H1 (cell line): ENCODE results near the gene CDC42EP1. TPM values are rescaled to one million over a fixed set of nuclear protein-coding genes. Genes with fewer than 3 reads are reported as not detected.

Experiments used
- CTCF ChIA-PET: fragments of 300-600 bp; sonication (Branson Sonifier 250); formaldehyde crosslinking; loops from one replicate; lab custom pipeline; 2021; ENCODE audit not compliant: partially characterized antibody; lab: Charles Lee
- POLR2A ChIA-PET: fragments of 300-600 bp; sonication (Branson Sonifier 250); formaldehyde crosslinking; loops from one replicate; lab custom pipeline; 2021; ENCODE audit warnings: inconsistent platforms; ENCODE audit not compliant: partially characterized antibody; lab: Charles Lee
- DNase-seq, 2 experiments: peaks; one replicate each; pipeline versions ENCODE4 v3.0.0 to v3.0.0-alpha.2; 2010 to 2022; ENCODE audit warnings: low spot score in 2 of 2, low read depth in 1 of 2, mixed read lengths in 1 of 2
- FAIRE-seq: peaks from 2 replicates; lab custom pipeline; 2011; peaks lifted over from hg19 to GRCh38; lab: Jason Lieb, UNC
- H2AFZ ChIP-seq: 2 replicates; pipeline ENCODE4 v1.8.1; 2012; ENCODE audit warnings: low read length, inconsistent platforms
- H2AK5ac ChIP-seq: 2 replicates; pipeline ENCODE4 v1.6.1; 2013; ENCODE audit warnings: low read depth, low read length
- H2BK120ac ChIP-seq: replicated peaks from 2 replicates; pipeline ENCODE3; 2013; ENCODE audit warnings: low read depth, low read length, inconsistent platforms
- H2BK12ac ChIP-seq: 2 replicates; pipeline ENCODE4 v1.6.1; 2013; ENCODE audit warnings: low read depth, low read length
- H2BK15ac ChIP-seq: 2 replicates; pipeline ENCODE4 v1.6.1; 2013; ENCODE audit warnings: low read length
- H2BK20ac ChIP-seq: 2 replicates; pipeline ENCODE4 v1.6.1; 2013; ENCODE audit warnings: low read length
- H2BK5ac ChIP-seq: 2 replicates; pipeline ENCODE4 v1.6.1; 2013; ENCODE audit warnings: low read depth, low read length
- H3K14ac ChIP-seq: 2 replicates; pipeline ENCODE4 v1.6.1; 2013; ENCODE audit warnings: inconsistent platforms; ENCODE audit not compliant: insufficient read length
- H3K18ac ChIP-seq: 2 replicates; pipeline ENCODE4 v1.6.1; 2013; ENCODE audit warnings: low read length; ENCODE audit errors: extremely low read depth
- H3K23ac ChIP-seq: 2 replicates; pipeline ENCODE4 v1.6.1; 2013; ENCODE audit warnings: inconsistent platforms; ENCODE audit not compliant: insufficient read length
- H3K23me2 ChIP-seq: 2 replicates; pipeline ENCODE4 v1.6.1; 2013; ENCODE audit warnings: low read depth, low read length
- H3K27ac ChIP-seq: 2 replicates; pipeline ENCODE4 v1.6.1; 2011; ENCODE audit warnings: low read depth, low read length, inconsistent platforms
- H3K27me3 ChIP-seq, 4 experiments: replicated peaks in 1 of 4; 1 replicate in 1 of 4; 2 replicates in 3 of 4; pipeline versions ENCODE4 v1.6.1 to v1.8.1; 2011 to 2013; ENCODE audit warnings: low read length in 3 of 4, mild to moderate bottlenecking in 3 of 4, inconsistent platforms in 2 of 4, mixed read lengths in 2 of 4, moderate library complexity in 1 of 4; ENCODE audit not compliant: control insufficient read depth in 3 of 4, insufficient read depth in 3 of 4; ENCODE audit errors: extremely low read depth in 1 of 4
- H3K36me3 ChIP-seq, 4 experiments: 2 replicates each; pipeline versions ENCODE4 v1.6.1 to v1.8.1; 2011 to 2013; ENCODE audit warnings: mild to moderate bottlenecking in 4 of 4, low read length in 3 of 4, moderate library complexity in 2 of 4, control low read depth in 1 of 4, inconsistent platforms in 1 of 4; ENCODE audit not compliant: insufficient read depth in 4 of 4, control insufficient read depth in 2 of 4
- H3K4ac ChIP-seq: replicated peaks from 2 replicates; pipeline ENCODE3; 2013; ENCODE audit warnings: low read length, low read depth, mixed read lengths, inconsistent platforms; ENCODE audit not compliant: insufficient read length
- H3K4me1 ChIP-seq, 4 experiments: replicated peaks in 1 of 4; 1 replicate in 1 of 4; 2 replicates in 3 of 4; pipeline versions ENCODE4 v1.6.1 to v1.8.1; 2011 to 2013; ENCODE audit warnings: low read length in 3 of 4, inconsistent platforms in 2 of 4, mixed read lengths in 1 of 4; ENCODE audit not compliant: insufficient read depth in 4 of 4, control insufficient read depth in 3 of 4
- H3K4me2 ChIP-seq, 2 experiments: 2 replicates each; pipeline versions ENCODE4 v1.6.1 to v1.8.1; 2011 to 2013; ENCODE audit warnings: low read depth in 2 of 2, low read length in 2 of 2, control low read depth in 1 of 2, inconsistent platforms in 1 of 2, mild to moderate bottlenecking in 1 of 2; ENCODE audit not compliant: insufficient read depth in 1 of 2
- H3K4me3 ChIP-seq, 4 experiments: fragments of 200-600, 300-600 bp in 1 of 4; sonication (generic), shearing (Covaris generic), sonication (Bioruptor Twin) in 1 of 4; 2 replicates each; pipeline versions ENCODE4 v1.5.1 to v1.8.1; 2011 to 2016; ENCODE audit warnings: low read length in 4 of 4, low read depth in 3 of 4, control low read depth in 2 of 4, inconsistent platforms in 2 of 4, mild to moderate bottlenecking in 2 of 4, mixed read lengths in 1 of 4, moderate library complexity in 1 of 4; ENCODE audit not compliant: insufficient read depth in 2 of 4; ENCODE audit errors: extremely low read depth in 1 of 4
- H3K56ac ChIP-seq: replicated peaks from 2 replicates; pipeline ENCODE3; 2013; ENCODE audit warnings: low read depth, mild to moderate bottlenecking, mixed read lengths, low read length, inconsistent platforms; ENCODE audit not compliant: insufficient read length
- H3K79me1 ChIP-seq: 2 replicates; pipeline ENCODE4 v1.6.1; 2013; ENCODE audit warnings: low read depth, low read length, control low read depth
- H3K79me2 ChIP-seq, 2 experiments: 2 replicates each; pipeline versions ENCODE4 v1.6.1 to v1.8.1; 2012 to 2013; ENCODE audit warnings: low read length in 2 of 2, mild to moderate bottlenecking in 2 of 2, inconsistent platforms in 1 of 2; ENCODE audit not compliant: insufficient read depth in 2 of 2, control insufficient read depth in 1 of 2
- H3K9ac ChIP-seq, 4 experiments: replicated peaks in 1 of 4; 1 replicate in 1 of 4; 2 replicates in 3 of 4; pipeline versions ENCODE4 v1.6.1 to v1.8.1; 2011 to 2013; ENCODE audit warnings: low read depth in 3 of 4, low read length in 3 of 4, control low read depth in 2 of 4, mild to moderate bottlenecking in 2 of 4, moderate library complexity in 2 of 4, inconsistent platforms in 1 of 4; ENCODE audit errors: extremely low read depth in 1 of 4
- H3K9me3 ChIP-seq, 2 experiments: 2 replicates each; pipeline versions ENCODE4 v1.6.1 to v1.8.1; 2012 to 2013; ENCODE audit warnings: mild to moderate bottlenecking in 2 of 2, moderate library complexity in 2 of 2, control low read depth in 1 of 2, inconsistent platforms in 1 of 2, low read depth in 1 of 2, low read length in 1 of 2, mixed read lengths in 1 of 2; ENCODE audit not compliant: insufficient read depth in 2 of 2
- H4K20me1 ChIP-seq, 2 experiments: replicated peaks in 1 of 2; 2 replicates each; pipeline versions ENCODE3 to v1.8.1; 2011 to 2013; ENCODE audit warnings: inconsistent platforms in 2 of 2, low read length in 2 of 2, mild to moderate bottlenecking in 1 of 2; ENCODE audit not compliant: insufficient read depth in 2 of 2, control insufficient read depth in 1 of 2
- H4K5ac ChIP-seq: 2 replicates; pipeline ENCODE4 v1.6.1; 2013; ENCODE audit warnings: low read length, low read depth, mixed read lengths, inconsistent platforms; ENCODE audit not compliant: insufficient read length
- H4K8ac ChIP-seq: 2 replicates; pipeline ENCODE4 v1.8.0; 2013; ENCODE audit warnings: mild to moderate bottlenecking, moderate library complexity, low read length, inconsistent platforms; ENCODE audit not compliant: insufficient read depth; ENCODE audit errors: extremely low read depth
- H4K91ac ChIP-seq: replicated peaks from 2 replicates; pipeline ENCODE3; 2013; ENCODE audit warnings: low read length, mixed read lengths, inconsistent platforms; ENCODE audit not compliant: insufficient read length
- CBX5 ChIP-seq: fragments of 300-800, 300-1000 bp; sonication (generic); IDR thresholded peaks from 2 replicates; pipeline ENCODE4 v1.7.1; 2016; ENCODE audit warnings: antibody characterized with exemption, low read length, low read depth
- CHD1 ChIP-seq: IDR thresholded peaks from 2 replicates; pipeline ENCODE4 v1.6.1; 2012; ENCODE audit warnings: low read depth, low read length, improper control_type of control experiment
- CHD2 ChIP-seq: IDR thresholded peaks from 2 replicates; pipeline ENCODE4 v1.6.1; 2012; ENCODE audit warnings: low read length, improper control_type of control experiment
- CTBP2 ChIP-seq: IDR thresholded peaks from 2 replicates; pipeline ENCODE4 v1.7.0; 2011; ENCODE audit warnings: borderline replicate concordance, mild to moderate bottlenecking, moderate library complexity, mixed read lengths, low read length; ENCODE audit not compliant: insufficient read depth, insufficient read length
- GTF2F1 ChIP-seq: IDR thresholded peaks from 2 replicates; pipeline ENCODE4 v1.6.1; 2012; ENCODE audit warnings: low read depth, low read length, improper control_type of control experiment, borderline replicate concordance
- KDM5A ChIP-seq: fragments of 200-600 bp; IDR thresholded peaks from 2 replicates; pipeline ENCODE4 v1.7.1; 2012; ENCODE audit warnings: mild to moderate bottlenecking, low read length, inconsistent platforms, mixed read lengths
- NANOG ChIP-seq: IDR thresholded peaks from 2 replicates; pipeline ENCODE4 v1.6.1; 2011; ENCODE audit warnings: low read length, low read depth, mild to moderate bottlenecking, inconsistent platforms; ENCODE audit not compliant: insufficient read depth, poor library complexity, severe bottlenecking
- POLR2AphosphoS5 ChIP-seq: IDR thresholded peaks from 2 replicates; pipeline ENCODE4 v1.6.1; 2011; ENCODE audit warnings: low read depth, low read length
- SP1 ChIP-seq: IDR thresholded peaks from 2 replicates; pipeline ENCODE4 v1.6.1; 2011; ENCODE audit warnings: low read depth, low read length
- SP2 ChIP-seq: IDR thresholded peaks from 2 replicates; pipeline ENCODE4 v1.6.1; 2012; ENCODE audit warnings: mild to moderate bottlenecking, low read length, inconsistent platforms
- SUZ12 ChIP-seq: fragments of 200-600 bp; sonication (generic); IDR thresholded peaks from 2 replicates; pipeline ENCODE4 v1.6.1; 2012; ENCODE audit warnings: mild to moderate bottlenecking, inconsistent platforms, low read length, moderate library complexity, mixed read lengths
- TCF12 ChIP-seq: IDR thresholded peaks from 2 replicates; pipeline ENCODE4 v1.6.1; 2011; ENCODE audit warnings: low read depth, mild to moderate bottlenecking, low read length
- ZNF274 ChIP-seq: IDR thresholded peaks from 2 replicates; pipeline ENCODE4 v1.7.0; 2012; ENCODE audit warnings: low read length, borderline replicate concordance; ENCODE audit errors: extremely low read depth
- WGBS, 2 experiments: shearing (Covaris generic) in 1 of 2; methylation state at CpG; one replicate each; pipeline versions ENCODE4 v1.1.6 to v1.1.7; 2013 to 2015; ENCODE audit warnings: low lambda C conversion rate in 2 of 2, mixed read lengths in 2 of 2, inconsistent platforms in 1 of 2, low coverage in 1 of 2, missing lambda C conversion rate in 1 of 2; ENCODE audit not compliant: insufficient replicate concordance in 2 of 2, insufficient coverage in 1 of 2, insufficient read length in 1 of 2; ENCODE audit errors: extremely low coverage in 1 of 2, missing lambda C conversion rate in 1 of 2; 5-methylcytosine and 5-hydroxymethylcytosine counted together
- polyA plus RNA-seq, 7 experiments: library from polyadenylated mRNA; depleted of rRNA in 3 of 7; stranded (reverse) in 5 of 7; unstranded in 2 of 7; fragments of >200 nt in 5 of 7; fragments of 200-250 nt in 2 of 7; gene quantifications; 1 replicate in 5 of 7; 2 replicates in 1 of 7; 4 replicates in 1 of 7; pipeline versions ENCODE4 v1.2.1 to v1.2.3, GENCODE V29; 2011 to 2013; ENCODE audit warnings: missing spikeins in 2 of 7, mixed read lengths in 2 of 7
- total RNA-seq: library from RNA; stranded (reverse); fragmentation: NEBNext Ultra II Directional; extraction: Animal tissue kit (Norgen Biotek cat#: 25700); gene quantifications from 2 replicates; pipeline ENCODE4 v1.2.1, GENCODE V29; 2021
- TF ChIP-seq, protein P1 (sequence below): IDR thresholded peaks from 2 replicates; pipeline ENCODE4 v1.6.1; 2011; ENCODE audit warnings: low read length, improper control_type of control experiment

CDC42EP1 gene
- total and polyA plus RNA-seq, 2 of the 8 experiments (the other 6 are each of a cell fraction or from before 2014, with no cell fraction given): 8.3 to 11.2 TPM

DNA sequence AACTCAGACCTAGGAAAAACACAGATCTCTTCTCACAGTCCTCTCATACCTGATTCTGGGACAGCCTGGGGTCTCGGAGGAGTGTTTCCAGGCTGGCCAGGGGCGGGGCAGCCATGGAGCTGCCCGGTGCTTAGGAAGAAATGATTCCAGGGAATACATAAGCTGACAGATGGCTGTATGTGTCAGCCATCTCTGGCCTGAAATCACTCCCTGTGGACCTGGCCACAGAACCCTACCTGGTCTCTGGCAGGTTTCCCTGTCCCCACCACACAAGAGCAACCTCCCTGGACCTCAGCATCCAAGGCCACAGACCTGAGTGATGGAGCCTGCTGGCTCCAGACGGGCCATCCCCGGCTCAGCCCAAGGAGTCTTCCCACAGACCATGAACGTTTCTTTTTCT is 58.4 kb downstream of the CDC42EP1 start:
- Histone ChIP-seq H4K5ac (no peak overlapping the region), H3K9ac (no peak overlapping the region), H3K18ac (no peak overlapping the region), H3K4me3 (no peak overlapping the region), H2BK20ac (no peak overlapping the region), H4K8ac (no peak overlapping the region), H3K9me3 (no peaks in the 10 kb centered on the region), H3K23ac (no peak overlapping the region), H2AFZ (no peak overlapping the region), H2BK12ac (no peak overlapping the region), H3K4ac (no peak overlapping the region), H3K14ac (no peak overlapping the region), H3K79me1 (no peaks in the 10 kb centered on the region), H2BK15ac (no peak overlapping the region), H4K20me1 (peaks cover 0 to 6% of the 10 kb centered on the region in 2 experiments), H2AK5ac (no peak overlapping the region), H3K4me1 (no peaks in the 10 kb centered on the region; a peak in 2 of 7 replicates), H3K4me2 (no peak overlapping the region), H3K27ac (no peak overlapping the region), H3K56ac (no peak overlapping the region), H2BK120ac (no peak overlapping the region), H4K91ac (no peak overlapping the region), H3K23me2 (no peaks in the 10 kb centered on the region), H3K36me3 (peaks cover 14 to 33% (median 19%) of the 10 kb centered on the region in 4 experiments; a peak in 7 of 8 replicates), H3K27me3 (no peaks in the 10 kb centered on the region), H2BK5ac (no peak overlapping the region), H3K79me2 (no peaks in the 10 kb centered on the region)
- FAIRE-seq: no peak
- DNase-seq: no peak
- CTCF ChIA-PET: interaction anchor here (0.9 to 7.9 kb wide), 8 partner anchors 9 to 25 kb away, joined by 3 to 49 read pairs (median 4); no protein-coding TSS in a partner anchor
- WGBS, 2 experiments: 94% methylated on average over 6 of the region's 6 CpGs; no CpG with 5 or more reads in 1 of the 2 experiments
- POLR2A ChIA-PET: interaction anchor here (0.7 to 7.6 kb wide), 5 partner anchors 7 to 70 kb away, joined by 3 to 63 read pairs (median 3); partner anchors contain the start of gene GGA1
- TF ChIP-seq GTF2F1 (no peak), POLR2AphosphoS5 (no peak), CHD1 (no peak), CBX5 (no peak), ZNF274 (no peak), TCF12 (no peak), SP1 (no peak), CHD2 (no peak), NANOG (no peak), CTBP2 (no peak), KDM5A (no peak), SP2 (no peak), SUZ12 (no peak)
- TF ChIP-seq, protein P1, sequence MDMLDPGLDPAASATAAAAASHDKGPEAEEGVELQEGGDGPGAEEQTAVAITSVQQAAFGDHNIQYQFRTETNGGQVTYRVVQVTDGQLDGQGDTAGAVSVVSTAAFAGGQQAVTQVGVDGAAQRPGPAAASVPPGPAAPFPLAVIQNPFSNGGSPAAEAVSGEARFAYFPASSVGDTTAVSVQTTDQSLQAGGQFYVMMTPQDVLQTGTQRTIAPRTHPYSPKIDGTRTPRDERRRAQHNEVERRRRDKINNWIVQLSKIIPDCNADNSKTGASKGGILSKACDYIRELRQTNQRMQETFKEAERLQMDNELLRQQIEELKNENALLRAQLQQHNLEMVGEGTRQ: no peak
